Measurements from ENCODE around the gene MICU2. TPM values are rescaled to one million over a fixed set of nuclear protein-coding genes. Genes with fewer than 3 reads are reported as not detected.

Gene MICU2
- total and polyA plus RNA-seq, 2 of the 13 experiments (the other 11 are each of a cell fraction or from before 2014, with no cell fraction given): 31.7 to 42.4 TPM

DNA sequence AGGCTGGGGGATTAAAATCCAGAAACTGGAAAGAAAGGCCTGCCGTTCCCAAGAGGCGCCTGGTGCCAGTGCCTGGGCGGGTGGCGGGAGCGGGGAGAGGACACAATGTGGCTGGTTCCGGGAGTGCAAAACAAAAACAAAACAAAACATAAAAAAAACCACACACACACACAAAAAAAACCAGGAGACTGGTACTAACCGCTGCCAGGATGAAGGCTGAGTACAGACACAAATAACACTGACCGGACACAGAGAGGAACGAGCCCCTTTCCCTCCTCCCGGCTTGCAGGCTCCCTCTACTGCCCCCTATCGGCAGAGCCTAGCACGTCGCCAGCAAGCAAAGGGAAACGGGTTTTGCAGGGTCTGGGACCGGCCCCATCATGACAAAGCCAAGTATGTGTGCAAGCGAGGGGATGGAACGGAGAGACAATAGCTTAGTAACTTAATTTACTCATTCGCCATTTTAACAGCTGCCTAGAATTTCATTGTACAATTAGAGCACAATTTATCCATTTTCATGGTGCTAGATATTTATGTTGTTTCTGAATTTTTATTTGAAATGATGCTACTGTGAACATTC, 127.0 kb downstream of the MICU2 start (continued):
- TF ChIP-seq ZNF549 (CRISPR knock-in tag; IDR thresholded peaks at IDR 0.05): no peak
- no peak for TF ChIP-seq HNF1A (IDR thresholded peaks at IDR 0.05; ENCODE audit: low read depth)
- TF ChIP-seq HNF1A (CRISPR knock-in tag; IDR thresholded peaks at IDR 0.05; ENCODE audit: borderline replicate concordance): no peak
- no peak for TF ChIP-seq ZNF614 (CRISPR knock-in tag; IDR thresholded peaks at IDR 0.05; ENCODE audit: borderline replicate concordance)
- no peak for TF ChIP-seq GLMP (CRISPR knock-in tag; IDR thresholded peaks at IDR 0.05; ENCODE audit: borderline replicate concordance)
- no peak for TF ChIP-seq ZNF329 (CRISPR knock-in tag; IDR thresholded peaks at IDR 0.05; ENCODE audit: low read depth)
- no peak for TF ChIP-seq MTF2 (CRISPR knock-in tag; IDR thresholded peaks at IDR 0.05; ENCODE audit: borderline replicate concordance)
- no peak for TF ChIP-seq GTF2F1 (IDR thresholded peaks at IDR 0.05; ENCODE audit: low read length)
- TF ChIP-seq MED1 (CRISPR knock-in tag; IDR thresholded peaks at IDR 0.05): no peak
- peak; percentile 86 for TF ChIP-seq XRCC5 (optimal IDR thresholded peaks at IDR 0.05; ENCODE audit: low read length)
- TF ChIP-seq, protein P1, sequence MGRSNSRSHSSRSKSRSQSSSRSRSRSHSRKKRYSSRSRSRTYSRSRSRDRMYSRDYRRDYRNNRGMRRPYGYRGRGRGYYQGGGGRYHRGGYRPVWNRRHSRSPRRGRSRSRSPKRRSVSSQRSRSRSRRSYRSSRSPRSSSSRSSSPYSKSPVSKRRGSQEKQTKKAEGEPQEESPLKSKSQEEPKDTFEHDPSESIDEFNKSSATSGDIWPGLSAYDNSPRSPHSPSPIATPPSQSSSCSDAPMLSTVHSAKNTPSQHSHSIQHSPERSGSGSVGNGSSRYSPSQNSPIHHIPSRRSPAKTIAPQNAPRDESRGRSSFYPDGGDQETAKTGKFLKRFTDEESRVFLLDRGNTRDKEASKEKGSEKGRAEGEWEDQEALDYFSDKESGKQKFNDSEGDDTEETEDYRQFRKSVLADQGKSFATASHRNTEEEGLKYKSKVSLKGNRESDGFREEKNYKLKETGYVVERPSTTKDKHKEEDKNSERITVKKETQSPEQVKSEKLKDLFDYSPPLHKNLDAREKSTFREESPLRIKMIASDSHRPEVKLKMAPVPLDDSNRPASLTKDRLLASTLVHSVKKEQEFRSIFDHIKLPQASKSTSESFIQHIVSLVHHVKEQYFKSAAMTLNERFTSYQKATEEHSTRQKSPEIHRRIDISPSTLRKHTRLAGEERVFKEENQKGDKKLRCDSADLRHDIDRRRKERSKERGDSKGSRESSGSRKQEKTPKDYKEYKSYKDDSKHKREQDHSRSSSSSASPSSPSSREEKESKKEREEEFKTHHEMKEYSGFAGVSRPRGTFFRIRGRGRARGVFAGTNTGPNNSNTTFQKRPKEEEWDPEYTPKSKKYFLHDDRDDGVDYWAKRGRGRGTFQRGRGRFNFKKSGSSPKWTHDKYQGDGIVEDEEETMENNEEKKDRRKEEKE (IDR thresholded peaks at IDR 0.05): no peak
- TF ChIP-seq ZNF513 (CRISPR knock-in tag; conservative IDR thresholded peaks at IDR 0.05): no peak
- peak; percentile 72; the same call in 1 of the 2 replicates for TF ChIP-seq GMEB1 (CRISPR knock-in tag; IDR thresholded peaks at IDR 0.05; ENCODE audit: borderline replicate concordance)
- no peak for TF ChIP-seq ZNF124 (CRISPR knock-in tag; IDR thresholded peaks at IDR 0.05)
- no peak for TF ChIP-seq ZNF713 (CRISPR knock-in tag; IDR thresholded peaks at IDR 0.05)
- TF ChIP-seq, protein P2, sequence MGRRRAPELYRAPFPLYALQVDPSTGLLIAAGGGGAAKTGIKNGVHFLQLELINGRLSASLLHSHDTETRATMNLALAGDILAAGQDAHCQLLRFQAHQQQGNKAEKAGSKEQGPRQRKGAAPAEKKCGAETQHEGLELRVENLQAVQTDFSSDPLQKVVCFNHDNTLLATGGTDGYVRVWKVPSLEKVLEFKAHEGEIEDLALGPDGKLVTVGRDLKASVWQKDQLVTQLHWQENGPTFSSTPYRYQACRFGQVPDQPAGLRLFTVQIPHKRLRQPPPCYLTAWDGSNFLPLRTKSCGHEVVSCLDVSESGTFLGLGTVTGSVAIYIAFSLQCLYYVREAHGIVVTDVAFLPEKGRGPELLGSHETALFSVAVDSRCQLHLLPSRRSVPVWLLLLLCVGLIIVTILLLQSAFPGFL (CRISPR knock-in tag; IDR thresholded peaks at IDR 0.05): no peak
- no peak for TF ChIP-seq U2AF2 (IDR thresholded peaks at IDR 0.05; ENCODE audit: low read depth, low read length)

Measured in HepG2 (cell line).